ENCODE results near the gene NOL4.

The NOL4 gene

DNA sequence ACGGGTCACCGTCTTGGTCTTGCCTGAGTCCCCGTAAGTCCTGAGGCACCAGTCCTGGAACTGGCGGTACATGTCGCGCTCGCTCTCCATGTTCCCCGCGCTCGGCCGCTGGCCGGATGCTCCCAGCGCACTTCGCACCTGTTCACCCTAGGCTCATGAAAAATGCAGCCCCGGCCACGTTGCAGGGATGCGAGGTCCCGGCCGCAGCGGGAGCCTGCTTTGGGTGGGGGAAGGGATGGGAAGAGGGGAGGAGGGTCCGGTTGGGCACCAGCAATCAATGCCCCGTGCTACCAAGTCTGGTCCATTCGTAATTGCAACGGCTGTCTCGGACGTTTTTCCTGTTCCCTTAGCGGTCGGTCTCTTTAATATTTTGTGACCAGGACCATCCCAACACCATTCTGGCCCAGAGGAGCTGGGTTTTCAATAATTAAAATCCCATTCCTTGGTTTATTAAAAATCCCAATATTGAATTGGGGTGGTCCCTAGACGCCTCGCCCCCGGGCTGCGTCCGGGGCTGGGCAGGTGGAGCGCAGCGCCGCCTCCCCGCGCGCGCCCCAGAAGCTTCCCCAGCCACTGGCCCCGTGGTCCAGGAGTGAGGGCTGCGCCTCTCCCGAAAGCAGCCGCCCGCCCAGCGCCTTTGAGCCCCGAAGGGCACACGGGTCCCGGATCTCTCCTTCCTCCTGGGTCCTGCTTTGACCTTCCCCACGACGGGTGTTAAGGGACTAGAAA lies 1.4 kb downstream of the NOL4 start:
- TF ChIP-seq SIN3A (IDR thresholded peaks at IDR 0.05; ENCODE audit: borderline replicate concordance, insufficient read depth, low read length) (no peak), POLR2AphosphoS5 (IDR thresholded peaks at IDR 0.05; ENCODE audit: low read depth, low read length) (no peak), REST (IDR thresholded peaks at IDR 0.05; ENCODE audit: insufficient read depth in 1 of 2, low read depth in 2 of 2, low read length in 2 of 2) (no peak), TAF1 (IDR thresholded peaks at IDR 0.05; ENCODE audit: borderline replicate concordance, insufficient read depth, low read length) (no peak), FOXP2 (optimal IDR thresholded peaks at IDR 0.05; ENCODE audit: borderline replicate concordance, extremely low read depth, extremely low read length, insufficient read depth) (no peak)

GRCh38 chr18:34222307-34223163 lies 2.2 kb downstream of the NOL4 start:
- TF ChIP-seq FOXP2 (optimal IDR thresholded peaks at IDR 0.05; ENCODE audit: borderline replicate concordance, extremely low read depth, extremely low read length, insufficient read depth) = no peak
- TF ChIP-seq POLR2AphosphoS5 (IDR thresholded peaks at IDR 0.05; ENCODE audit: low read depth, low read length) = no peak
- no peak for TF ChIP-seq REST (IDR thresholded peaks at IDR 0.05; ENCODE audit: insufficient read depth in 1 of 2, low read depth in 2 of 2, low read length in 2 of 2)
- no peak for TF ChIP-seq TAF1 (IDR thresholded peaks at IDR 0.05; ENCODE audit: borderline replicate concordance, insufficient read depth, low read length)
- TF ChIP-seq SIN3A (IDR thresholded peaks at IDR 0.05; ENCODE audit: borderline replicate concordance, insufficient read depth, low read length) = no peak

GRCh38 chr18:34221971-34222306 lies 2.8 kb downstream of the NOL4 start:
- TF ChIP-seq REST (IDR thresholded peaks at IDR 0.05; ENCODE audit: insufficient read depth in 1 of 2, low read depth in 2 of 2, low read length in 2 of 2) = no peak
- TF ChIP-seq FOXP2 (optimal IDR thresholded peaks at IDR 0.05; ENCODE audit: borderline replicate concordance, extremely low read depth, extremely low read length, insufficient read depth) = no peak
- TF ChIP-seq SIN3A (IDR thresholded peaks at IDR 0.05; ENCODE audit: borderline replicate concordance, insufficient read depth, low read length) = no peak
- no peak for TF ChIP-seq POLR2AphosphoS5 (IDR thresholded peaks at IDR 0.05; ENCODE audit: low read depth, low read length)
- TF ChIP-seq TAF1 (IDR thresholded peaks at IDR 0.05; ENCODE audit: borderline replicate concordance, insufficient read depth, low read length) = no peak

- TF ChIP-seq FOXP2 (optimal IDR thresholded peaks at IDR 0.05; ENCODE audit: borderline replicate concordance, extremely low read depth, extremely low read length, insufficient read depth) = no peak
- TF ChIP-seq POLR2AphosphoS5 (IDR thresholded peaks at IDR 0.05; ENCODE audit: low read depth, low read length) = no peak
- no peak for TF ChIP-seq TAF1 (IDR thresholded peaks at IDR 0.05; ENCODE audit: borderline replicate concordance, insufficient read depth, low read length)
- no peak for TF ChIP-seq SIN3A (IDR thresholded peaks at IDR 0.05; ENCODE audit: borderline replicate concordance, insufficient read depth, low read length)
- TF ChIP-seq REST (IDR thresholded peaks at IDR 0.05; ENCODE audit: insufficient read depth in 1 of 2, low read depth in 2 of 2, low read length in 2 of 2) = no peak
These were observed 4.5 kb downstream of the NOL4 start for GRCh38 chr18:34220081-34220815.
